Epithelial cell of alveolus of lung (primary cell): ENCODE results near the gene PLAAT5. TPM values are rescaled to one million over a fixed set of nuclear protein-coding genes. Genes with fewer than 3 reads are reported as not detected.

Experiments used
- total RNA-seq: library from RNA; depleted of rRNA; stranded (reverse); fragments of >200 nt; gene quantifications from 2 replicates; pipeline ENCODE4 v1.2.1, GENCODE V29; 2015

Gene PLAAT5, protein sequence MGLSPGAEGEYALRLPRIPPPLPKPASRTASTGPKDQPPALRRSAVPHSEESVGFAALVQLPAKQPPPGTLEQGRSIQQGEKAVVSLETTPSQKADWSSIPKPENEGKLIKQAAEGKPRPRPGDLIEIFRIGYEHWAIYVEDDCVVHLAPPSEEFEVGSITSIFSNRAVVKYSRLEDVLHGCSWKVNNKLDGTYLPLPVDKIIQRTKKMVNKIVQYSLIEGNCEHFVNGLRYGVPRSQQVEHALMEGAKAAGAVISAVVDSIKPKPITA
- 0.13 TPM in 1 of 2 replicates, not detected in the other for total RNA-seq

DNA sequence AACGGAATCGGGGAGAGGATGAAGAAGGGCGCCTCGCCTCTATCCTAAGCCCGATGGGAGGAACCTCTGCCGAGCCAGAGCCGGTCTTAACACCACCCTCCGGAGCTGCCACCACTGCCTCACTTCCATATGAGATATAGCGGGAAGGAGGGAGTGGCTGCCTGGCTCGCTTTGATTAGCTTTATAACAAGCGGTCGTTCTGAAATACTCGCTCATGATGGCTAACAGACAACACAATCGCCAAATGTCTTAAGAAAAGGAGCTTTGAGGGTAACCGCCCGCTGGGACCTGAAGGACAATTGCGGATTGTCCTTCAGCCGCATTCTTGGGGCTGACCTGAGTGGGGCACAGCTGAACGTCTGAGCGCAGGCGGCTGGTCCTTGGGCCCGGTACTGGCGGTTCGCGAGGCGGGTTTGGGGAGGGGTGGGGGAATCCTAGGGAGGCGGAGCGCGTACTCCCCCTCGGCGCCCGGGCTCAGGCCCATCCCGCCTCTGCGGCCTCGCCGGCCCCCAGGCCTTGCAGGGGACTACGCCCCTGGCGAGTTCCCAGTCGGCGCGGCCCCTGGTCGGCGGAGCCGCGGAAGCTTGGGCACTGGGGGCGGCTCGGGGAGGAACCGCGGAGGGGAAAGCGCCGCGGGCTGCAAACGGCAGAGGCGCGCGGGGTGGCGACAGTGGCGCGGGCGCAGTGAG lies at the start of gene PLAAT5:
Gene PLAAT5, minus strand, starts transcription at position 617 of the 689 bp plus-strand sequence. Its CDS starts 133 bp downstream, at position 484.

DNA sequence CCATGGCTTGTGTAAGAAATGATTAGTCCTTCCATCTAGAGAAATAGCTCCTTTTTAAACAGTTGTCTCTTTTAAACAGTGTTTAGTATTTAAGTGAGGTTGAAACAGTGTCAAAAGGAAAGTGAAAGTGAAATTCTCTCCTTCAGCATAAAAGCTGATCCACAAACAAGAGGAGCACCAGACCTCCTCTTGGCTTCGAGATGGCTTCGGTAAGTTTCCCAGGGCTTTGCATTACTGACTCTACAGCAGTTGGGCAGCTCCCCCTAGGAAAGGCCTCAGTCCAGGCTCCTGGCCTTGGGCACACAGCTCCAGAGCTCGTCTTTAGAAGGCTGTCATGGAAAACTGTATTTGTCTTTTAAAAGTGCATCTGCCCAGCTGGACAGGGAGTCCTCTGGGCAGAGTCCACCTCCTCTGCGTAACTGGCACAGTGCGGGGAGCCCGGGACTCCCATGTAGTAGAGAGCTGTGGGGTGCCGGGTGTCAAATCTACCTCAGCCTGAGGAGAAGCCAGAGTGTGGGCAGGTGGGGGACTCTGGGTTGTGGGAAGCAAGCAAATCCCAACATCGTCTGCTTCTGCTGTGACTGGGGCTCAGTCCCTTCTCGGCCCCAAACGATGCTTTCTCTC lies 45.8 kb upstream of the PLAAT5 start, which contains the start of gene PLAAT4:
Gene PLAAT4, plus strand, starts transcription at position 140 of the 624 bp plus-strand sequence. Its CDS starts 61 bp downstream, at position 201.

DNA sequence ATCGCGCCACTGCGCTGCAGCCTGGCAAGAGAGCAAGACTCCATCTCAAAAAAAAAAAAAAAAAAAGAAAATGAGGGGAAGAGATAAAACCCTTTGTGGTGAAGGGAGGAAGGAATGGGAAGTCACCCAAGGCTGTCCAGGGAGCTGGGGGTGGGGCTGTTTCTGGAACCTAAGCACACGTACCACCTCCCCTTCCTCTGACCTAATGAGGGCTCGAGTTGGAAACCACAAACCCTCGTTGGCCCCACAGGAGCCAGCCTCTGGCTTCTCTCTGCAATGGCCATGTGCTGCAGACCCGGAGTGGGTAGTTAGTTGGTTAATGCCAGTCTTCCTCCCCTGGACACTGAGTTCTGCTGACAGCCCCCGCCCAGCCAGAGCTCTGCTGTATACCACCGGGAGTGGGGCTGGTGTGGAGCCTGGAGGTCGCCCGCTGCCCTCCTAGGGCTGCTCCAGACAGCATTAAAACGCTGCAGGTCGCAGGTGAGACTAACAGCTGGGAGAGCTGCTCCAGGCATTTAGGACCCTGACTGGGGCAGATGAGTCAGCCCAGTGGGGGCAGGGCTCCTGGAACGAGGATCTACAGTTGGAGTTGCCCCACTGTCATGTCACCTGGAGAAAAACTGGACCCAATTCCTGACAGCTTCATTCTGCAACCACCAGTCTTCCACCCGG lies 15.0 kb upstream of the PLAAT5 start, which contains the start of gene LGALS12:
Gene LGALS12, plus strand, starts transcription at position 228 of the 672 bp plus-strand sequence. Its CDS starts 375 bp downstream, at position 603.

Other genes with a start within 250 kb of the PLAAT5 start
- gene SLC22A25, start 247.6 kb downstream of the PLAAT5 start, total RNA-seq = not detected in 2 replicates
- gene SLC22A9, start 121.4 kb downstream of the PLAAT5 start, total RNA-seq = not detected in 2 replicates
- gene LGALS12, start 14.9 kb upstream of the PLAAT5 start, total RNA-seq = not detected in 2 replicates
- 13.7 and 31.0 TPM in 2 replicates for gene PLAAT4, start 45.6 kb upstream of the PLAAT5 start, total RNA-seq
- not detected in 2 replicates for gene PLAAT2, start 72.2 kb upstream of the PLAAT5 start, total RNA-seq
- gene PLAAT3, start 123.3 kb upstream of the PLAAT5 start, total RNA-seq = 0.48 and 5.2 TPM in 2 replicates
- gene ATL3, start 180.2 kb upstream of the PLAAT5 start, total RNA-seq = 51.7 and 57.1 TPM in 2 replicates
- gene RTN3, start 190.3 kb upstream of the PLAAT5 start, total RNA-seq = 92.4 and 115 TPM in 2 replicates